IMR-90 (cell line): ENCODE data around the gene DPYD. TPM values are rescaled to one million over a fixed set of nuclear protein-coding genes. Genes with fewer than 3 reads are reported as not detected.
A peak's percentile ranks its signal among the peaks of the same experiment; 100 is the strongest.

Experiments used
- ATAC-seq: fragments of 200-7000 bp; cut with Tn5 transposase; 2 replicates; pipeline ENCODE4 v1.9.1; 2020; ENCODE audit warnings: low read depth, mild to moderate bottlenecking, moderate library complexity
- BruUV-seq: library from RNA; stranded (reverse); fragments of 400-500 nt; replicated peaks from 2 replicates; lab custom pipeline; 2021; lab: Mats Ljungman, UMichigan
- CTCF ChIA-PET: fragments of 300-600 bp; formaldehyde crosslinking; extraction: SDS; loops from one replicate; lab custom pipeline; 2021; ENCODE audit warnings: antibody characterized with exemption; lab: Yijun Ruan, JAX
- POLR2A ChIA-PET: fragments of 300-600 bp; sonication (Branson Sonifier 250); formaldehyde crosslinking; loops from one replicate; lab custom pipeline; 2022; ENCODE audit warnings: antibody characterized with exemption; ENCODE audit not compliant: unreplicated experiment; lab: Charles Lee
- DNase-seq: peaks from one replicate; pipeline ENCODE4 v3.0.0; 2013
- H2AFZ ChIP-seq: replicated peaks from 2 replicates; pipeline ENCODE3; 2013; ENCODE audit warnings: low read length, mild to moderate bottlenecking; ENCODE audit not compliant: poor library complexity
- H2AK5ac ChIP-seq: 2 replicates; pipeline ENCODE4 v1.6.1; 2013; ENCODE audit warnings: low read depth, low read length, inconsistent platforms
- H2AK9ac ChIP-seq: replicated peaks from 2 replicates; pipeline ENCODE3; 2013; ENCODE audit warnings: mild to moderate bottlenecking, low read depth, low read length, moderate library complexity; ENCODE audit not compliant: poor library complexity
- H2BK120ac ChIP-seq: 2 replicates; pipeline ENCODE4 v1.6.1; 2013; ENCODE audit warnings: low read depth, low read length, inconsistent platforms
- H2BK15ac ChIP-seq: 3 replicates; pipeline ENCODE4 v1.6.1; 2013; ENCODE audit warnings: low read depth, low read length, inconsistent platforms
- H2BK20ac ChIP-seq: 2 replicates; pipeline ENCODE4 v1.6.1; 2013; ENCODE audit warnings: low read depth, mild to moderate bottlenecking, inconsistent platforms, low read length, moderate library complexity
- H2BK5ac ChIP-seq: 2 replicates; pipeline ENCODE4 v1.6.1; 2013; ENCODE audit warnings: mild to moderate bottlenecking, low read depth, low read length, inconsistent platforms; ENCODE audit not compliant: poor library complexity, severe bottlenecking
- H3K14ac ChIP-seq: replicated peaks from 2 replicates; pipeline ENCODE4 v1.6.1; 2013; ENCODE audit warnings: low read depth, low read length, inconsistent platforms
- H3K18ac ChIP-seq: 2 replicates; pipeline ENCODE4 v1.6.1; 2013; ENCODE audit warnings: low read depth, low read length, control low read depth
- H3K23ac ChIP-seq: 2 replicates; pipeline ENCODE4 v1.6.1; 2013; ENCODE audit warnings: low read depth, low read length, inconsistent platforms
- H3K27ac ChIP-seq: 2 replicates; pipeline ENCODE4 v1.5.1; 2013; ENCODE audit warnings: mild to moderate bottlenecking, control low read depth, low read length; ENCODE audit not compliant: insufficient read depth
- H3K27me3 ChIP-seq: 2 replicates; pipeline ENCODE4 v1.6.1; 2013; ENCODE audit warnings: low read length; ENCODE audit not compliant: control insufficient read depth, insufficient read depth
- H3K36me3 ChIP-seq: 2 replicates; pipeline ENCODE4 v1.6.1; 2013; ENCODE audit warnings: low read length, mixed read lengths; ENCODE audit not compliant: control insufficient read depth, insufficient read depth
- H3K4ac ChIP-seq: 2 replicates; pipeline ENCODE4 v1.6.1; 2013; ENCODE audit warnings: low read depth, low read length, inconsistent platforms
- H3K4me1 ChIP-seq: 2 replicates; pipeline ENCODE4 v1.6.1; 2013; ENCODE audit warnings: low read length, mixed read lengths; ENCODE audit not compliant: control insufficient read depth, insufficient read depth
- H3K4me2 ChIP-seq: 2 replicates; pipeline ENCODE4 v1.6.1; 2013; ENCODE audit warnings: low read depth, mild to moderate bottlenecking, control low read depth, low read length, moderate library complexity
- H3K4me3 ChIP-seq: 2 replicates; pipeline ENCODE4 v1.5.1; 2013; ENCODE audit warnings: low read depth, mild to moderate bottlenecking, control low read depth, low read length, moderate library complexity; ENCODE audit not compliant: insufficient read depth
- H3K56ac ChIP-seq: 2 replicates; pipeline ENCODE4 v1.6.1; 2013; ENCODE audit warnings: low read length, inconsistent platforms; ENCODE audit not compliant: insufficient read depth; ENCODE audit errors: extremely low read depth
- H3K79me1 ChIP-seq, 2 experiments: 2 replicates each; pipeline ENCODE4 v1.6.1; 2013; ENCODE audit warnings: low read length in 2 of 2, inconsistent platforms in 1 of 2, low read depth in 1 of 2
- H3K9ac ChIP-seq: 2 replicates; pipeline ENCODE4 v1.6.1; 2013; ENCODE audit warnings: low read depth, low read length, control low read depth
- H3K9me1 ChIP-seq: 2 replicates; pipeline ENCODE4 v1.6.1; 2013; ENCODE audit warnings: low read length, inconsistent platforms; ENCODE audit not compliant: insufficient read depth
- H3K9me3 ChIP-seq: 2 replicates; pipeline ENCODE4 v1.6.1; 2013; ENCODE audit warnings: low read length; ENCODE audit not compliant: control insufficient read depth, insufficient read depth
- H4K20me1 ChIP-seq: 2 replicates; pipeline ENCODE4 v1.6.1; 2013; ENCODE audit warnings: low read length, inconsistent platforms; ENCODE audit not compliant: insufficient read depth
- H4K5ac ChIP-seq: 2 replicates; pipeline ENCODE4 v1.6.1; 2013; ENCODE audit warnings: mild to moderate bottlenecking, low read depth, low read length, control low read depth
- H4K8ac ChIP-seq, 2 experiments: 2 replicates each; pipeline ENCODE4 v1.6.1; 2013; ENCODE audit warnings: low read depth in 2 of 2, low read length in 2 of 2, control low read depth in 1 of 2, inconsistent platforms in 1 of 2
- H4K91ac ChIP-seq: 2 replicates; pipeline ENCODE4 v1.6.1; 2013; ENCODE audit warnings: low read depth, low read length, inconsistent platforms; ENCODE audit not compliant: insufficient read depth
- BHLHE40 ChIP-seq: fragments of 150-350 bp; IDR thresholded peaks from 2 replicates; pipeline ENCODE4 v1.6.1; 2016; ENCODE audit warnings: mild to moderate bottlenecking, low read depth, low read length
- CEBPB ChIP-seq: IDR thresholded peaks from 2 replicates; pipeline ENCODE4 v1.6.1; 2012; ENCODE audit warnings: low read depth, low read length, improper control_type of control experiment
- WGBS, 2 experiments: methylation state at CpG; one replicate each; pipeline versions ENCODE4 v1.1.5 to v1.1.7; 2013; ENCODE audit warnings: missing lambda C conversion rate in 2 of 2; ENCODE audit not compliant: insufficient read length in 1 of 2; ENCODE audit errors: extremely low coverage in 2 of 2; 5-methylcytosine and 5-hydroxymethylcytosine counted together
- dilution Hi-C: fragments of 300-500 bp; cut with HindIII; formaldehyde crosslinking; loops from one replicate; pipeline ENCODE4 v1.14.3; 2018; ENCODE audit warnings: low sequenced_read_pairs; ENCODE audit not compliant: unreplicated experiment
- in situ Hi-C: fragments of 300-500 bp; cut with MboI; formaldehyde crosslinking; loops from 3 replicates; pipeline ENCODE4 v1.14.3; 2019; ENCODE audit warnings: low sequenced_read_pairs, inconsistent platforms, mixed read lengths
- intact Hi-C: fragments of 100-400 bp; cut with micrococcal nuclease; formaldehyde crosslinking; loops from 2 replicates; pipeline ENCODE4 v1.10.0; 2022
- polyA plus RNA-seq, 3 experiments: library from polyadenylated mRNA; depleted of rRNA; stranded (reverse); fragments of >200 nt; gene quantifications; 2 replicates each; pipeline ENCODE4 v1.2.3, GENCODE V29; 2012; ENCODE audit warnings: low replicate concordance in 1 of 3
- total RNA-seq: library from RNA; depleted of rRNA; stranded (reverse); fragments of >200 nt; gene quantifications from 2 replicates; pipeline ENCODE4 v1.2.3, GENCODE V29; 2012

The DPYD gene
- total and polyA plus RNA-seq, 2 of the 4 experiments (the other 2 are of a cell fraction) = 9.3 to 47.3 TPM

GRCh38 chr1:97308131-97308530 is 612.7 kb downstream of the DPYD start:
- H2BK20ac ChIP-seq = no peak overlapping the region
- H2AK9ac ChIP-seq = no peak overlapping the region
- no peak overlapping the region for H3K9ac ChIP-seq
- no peaks in the 10 kb centered on the region for H3K9me3 ChIP-seq
- ChIA-PET CTCF (no interaction called here), POLR2A (no interaction called here)
- no peak; the same call in 1 of the 2 replicates for ATAC-seq
- no peaks in the 10 kb centered on the region for H3K9me1 ChIP-seq
- no peak overlapping the region for H2BK120ac ChIP-seq
- no peak overlapping the region for H3K27ac ChIP-seq
- H3K14ac ChIP-seq = no peak overlapping the region
- no peaks in the 10 kb centered on the region for H4K20me1 ChIP-seq
- H3K56ac ChIP-seq = no peak overlapping the region
- H3K4me1 ChIP-seq = no peaks in the 10 kb centered on the region; the same call in 1 of the 2 replicates
- in situ Hi-C loops (no loop called here), intact Hi-C loops (loop anchor here (2.0 to 10.0 kb wide), 2 partner anchors 77 to 357 kb away; no protein-coding TSS in a partner anchor), dilution Hi-C loops (no loop called here)
- H3K27me3 ChIP-seq = no peaks in the 10 kb centered on the region
- no peak overlapping the region for H4K91ac ChIP-seq
- H3K4me2 ChIP-seq = no peak overlapping the region
- no peak overlapping the region for H2AK5ac ChIP-seq
- H3K23ac ChIP-seq = no peak overlapping the region
- no peaks in the 10 kb centered on the region for H3K79me1 ChIP-seq
- TF ChIP-seq BHLHE40 (no peak), CEBPB (0 out of 2 replicates have a peak, but pooled peaks have one; percentile 50)
- DNase-seq = peak; percentile 81
- H2BK5ac ChIP-seq = no peak overlapping the region
- H3K18ac ChIP-seq = no peak overlapping the region
- H4K8ac ChIP-seq = no peak overlapping the region
- no peak overlapping the region for H2AFZ ChIP-seq
- no peaks in the 10 kb centered on the region for H3K36me3 ChIP-seq
- no TSS peak for BruUV-seq
- H4K5ac ChIP-seq = no peak overlapping the region
- no CpG with 5 or more reads among the region's 1 CpG for WGBS, 2 experiments
- no peak overlapping the region for H3K4me3 ChIP-seq
- no peak overlapping the region for H2BK15ac ChIP-seq
- H3K4ac ChIP-seq = no peak overlapping the region
